Activated T-cell treated with anti-CD3 and anti-CD28 coated beads for 24 hours (primary cell): ENCODE measurements around the gene DDX20.
A peak's percentile ranks its signal among the peaks of the same experiment; 100 is the strongest.

Source experiments
- DNase-seq: peaks from one replicate; pipeline ENCODE4 v3.0.0-alpha.2; 2020; ENCODE audit warnings: low read depth

The DDX20 gene

GRCh38 chr1:111750856-111751255, 4.8 kb upstream of the DDX20 start:
- no peak for DNase-seq

- no peak for DNase-seq
These were observed 3.7 kb upstream of the DDX20 start for GRCh38 chr1:111751906-111752575.

GRCh38 chr1:111754984-111755330, 744 bp upstream of the DDX20 start:
- DNase-seq: no peak

DNA sequence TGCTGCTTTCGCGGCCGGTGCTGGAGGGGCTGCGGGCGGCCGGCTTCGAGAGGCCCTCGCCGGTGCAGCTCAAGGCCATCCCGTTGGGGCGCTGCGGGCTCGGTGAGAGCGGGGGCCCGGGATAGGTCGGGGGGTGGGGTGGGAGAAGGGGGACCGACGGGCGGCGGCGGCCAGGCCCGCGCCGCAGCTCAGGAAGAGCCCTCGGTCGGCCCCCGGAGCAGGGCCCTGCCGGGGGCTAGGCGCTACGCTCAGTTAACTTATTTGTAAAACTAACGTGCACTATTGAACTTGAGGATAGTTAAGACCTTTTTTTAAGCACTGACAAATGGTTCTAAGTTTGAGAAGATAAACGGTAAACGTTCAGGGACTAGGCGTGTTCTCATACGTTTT, 418 bp downstream of the DDX20 start:
- DNase-seq: no peak

DNA sequence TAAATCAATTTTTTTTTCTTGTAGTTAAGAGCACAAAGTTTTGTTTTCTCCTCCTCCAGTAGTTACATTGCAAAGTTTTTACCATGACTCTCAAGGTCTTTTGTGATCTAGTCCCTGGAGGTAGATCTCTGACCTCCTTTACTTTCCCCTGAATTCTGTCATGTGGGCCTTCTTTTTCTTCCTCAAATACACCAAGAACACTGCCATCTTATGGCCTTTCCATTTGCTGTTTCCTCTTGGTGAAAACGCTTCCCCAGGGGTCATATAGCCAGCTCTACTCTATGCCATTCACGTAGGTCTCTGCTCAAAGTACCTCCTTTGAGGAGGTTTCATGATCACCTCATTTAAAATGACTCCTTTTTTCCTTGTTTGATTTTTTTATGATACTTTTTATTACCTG, 2.7 kb downstream of the DDX20 start:
- no peak for DNase-seq

- no peak for DNase-seq
These were observed 6.0 kb downstream of the DDX20 start for GRCh38 chr1:111761717-111762116.

- DNase-seq: no peak
These were observed 6.6 kb downstream of the DDX20 start for GRCh38 chr1:111762332-111762731.

DNA sequence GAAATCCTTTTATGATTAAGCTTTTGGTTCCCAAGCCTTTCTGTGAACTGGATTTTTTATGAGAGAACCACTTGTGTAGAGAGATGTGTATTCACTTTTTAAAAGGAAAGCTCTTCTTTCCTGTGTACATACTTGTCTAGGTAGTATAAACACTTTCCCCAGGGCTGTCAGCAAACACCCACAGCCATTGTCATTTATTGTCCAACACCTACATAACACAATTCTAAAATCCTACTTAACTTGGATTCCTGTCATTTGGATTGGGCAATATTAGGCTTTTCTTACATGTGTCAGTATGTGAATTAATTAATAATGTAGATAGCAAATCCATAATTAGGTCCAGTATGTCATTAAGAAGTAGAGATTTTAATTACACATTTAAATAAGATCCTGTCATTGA, 12.3 kb downstream of the DDX20 start:
- DNase-seq: no peak

DNA sequence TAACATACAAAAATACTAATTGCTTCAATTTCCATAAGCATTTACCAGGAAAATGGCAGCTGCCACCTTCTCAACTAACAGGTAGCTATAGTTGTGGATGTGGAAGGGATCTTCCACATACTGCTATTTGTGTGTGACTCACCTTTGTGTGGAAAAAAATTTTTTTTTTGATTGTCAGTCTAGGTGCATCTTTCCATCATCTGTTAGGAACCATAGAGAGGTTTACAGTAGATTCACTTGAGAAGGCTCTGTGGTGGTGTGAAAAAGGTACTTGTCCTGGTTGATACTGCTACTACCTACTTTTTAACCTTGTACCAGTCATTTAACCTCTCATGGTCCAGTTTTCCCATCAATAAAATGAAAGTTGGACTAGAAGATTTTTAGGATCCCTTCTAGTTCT, 12.9 kb downstream of the DDX20 start:
- no peak for DNase-seq

- DNase-seq: peak; percentile 32
These were observed 13.9 kb downstream of the DDX20 start for GRCh38 chr1:111769517-111770146.

- no peak for DNase-seq
These were observed 15.2 kb downstream of the DDX20 start for GRCh38 chr1:111770916-111771315.

DNA sequence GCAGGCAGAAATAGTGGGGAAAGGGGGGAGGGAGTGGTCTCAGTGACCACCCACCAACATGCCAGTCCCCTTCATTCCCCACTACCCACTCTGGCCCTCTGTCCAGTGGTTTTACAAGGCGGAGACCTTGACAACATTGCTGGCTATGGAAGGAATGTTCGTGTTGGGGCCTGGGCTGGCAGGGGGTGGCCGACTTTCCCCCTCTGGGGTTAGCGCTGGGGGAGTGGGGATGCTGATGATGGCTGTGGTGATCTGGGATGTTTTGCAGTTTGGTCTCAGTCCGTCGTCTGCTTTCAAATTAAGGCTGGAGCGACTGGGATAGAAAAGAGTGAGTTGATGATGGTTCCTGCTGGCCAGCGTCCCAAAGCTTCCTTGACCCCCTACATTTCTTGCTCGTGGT, 20.3 kb downstream of the DDX20 start:
- no peak for DNase-seq

- no peak for DNase-seq
These were observed 20.7 kb downstream of the DDX20 start for GRCh38 chr1:111776391-111776790.

GRCh38 chr1:111776861-111777260, 21.2 kb downstream of the DDX20 start:
- no peak for DNase-seq

- DNase-seq: no peak
These were observed 21.6 kb downstream of the DDX20 start for GRCh38 chr1:111777301-111777700.

- DNase-seq: no peak
These were observed 22.4 kb downstream of the DDX20 start for GRCh38 chr1:111778066-111778465.

- no peak for DNase-seq
These were observed 22.9 kb downstream of the DDX20 start for GRCh38 chr1:111778541-111779051.

DNA sequence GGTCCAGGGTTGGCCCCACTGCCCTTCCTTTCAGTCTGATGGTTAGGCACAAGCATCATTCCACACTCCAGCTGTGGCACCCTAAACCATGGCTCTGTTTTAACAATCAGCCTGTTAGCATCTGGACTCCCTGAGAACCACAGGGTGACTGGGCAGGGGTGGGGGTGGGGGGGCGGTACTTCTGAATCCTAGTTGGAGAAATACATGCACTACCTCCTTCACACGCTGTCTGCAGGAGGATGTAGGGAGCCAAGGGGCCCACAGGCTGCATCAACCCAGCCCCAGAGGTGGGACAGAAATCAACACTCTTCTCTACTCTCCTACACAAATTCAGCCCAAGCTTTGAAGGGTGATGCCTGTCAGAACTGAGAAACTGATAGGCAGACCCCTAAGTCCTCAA, 23.8 kb downstream of the DDX20 start:
- no peak for DNase-seq

DNA sequence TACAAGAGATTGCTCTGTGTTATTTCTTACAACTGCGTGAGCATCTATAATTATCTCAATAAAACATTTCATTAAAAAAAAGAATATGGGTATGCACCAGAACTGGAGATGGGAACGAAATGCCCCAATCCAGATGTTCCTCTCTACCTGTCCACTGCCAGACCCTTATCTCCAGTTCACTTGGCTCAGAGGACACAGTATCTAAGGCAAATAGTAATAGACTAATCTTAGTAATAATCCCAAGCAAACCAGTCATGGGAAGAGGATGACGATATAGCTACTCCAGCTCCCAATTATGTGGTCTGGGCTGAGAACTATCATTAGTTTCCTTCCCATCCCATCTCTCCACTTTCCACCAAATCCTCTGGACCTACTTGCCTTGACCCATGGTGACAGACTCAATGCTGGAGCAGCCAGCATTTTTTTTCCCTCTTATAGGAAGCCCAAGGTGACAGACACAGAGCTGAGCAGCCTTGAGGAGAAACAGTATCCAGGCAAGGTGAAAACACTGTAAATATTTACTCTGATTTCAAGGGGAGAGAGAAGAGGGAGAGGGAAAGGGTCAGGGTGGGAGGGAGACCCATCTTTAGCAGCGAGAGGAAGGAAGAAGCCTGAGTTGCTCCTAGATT, 28.7 kb downstream of the DDX20 start:
- no peak for DNase-seq

GRCh38 chr1:111786669-111787207, 31.0 kb downstream of the DDX20 start:
- no peak for DNase-seq

GRCh38 chr1:111789142-111789541, 33.4 kb downstream of the DDX20 start:
- DNase-seq: no peak

- DNase-seq: no peak
These were observed 34.1 kb downstream of the DDX20 start for GRCh38 chr1:111789666-111790316.

GRCh38 chr1:111791776-111792175, 36.1 kb downstream of the DDX20 start:
- no peak for DNase-seq
